H1 (cell line): ENCODE data around the gene UBAP2L. TPM values are rescaled to one million over a fixed set of nuclear protein-coding genes. Genes with fewer than 3 reads are reported as not detected.

ENCODE experiments used
- CTBP2 ChIP-seq: IDR thresholded peaks from 2 replicates; pipeline ENCODE4 v1.7.0; 2011; ENCODE audit warnings: borderline replicate concordance, mild to moderate bottlenecking, moderate library complexity, mixed read lengths, low read length; ENCODE audit not compliant: insufficient read depth, insufficient read length
- JUND ChIP-seq: IDR thresholded peaks from 2 replicates; pipeline ENCODE4 v1.6.1; 2011; ENCODE audit warnings: mild to moderate bottlenecking, improper control_type of control experiment, low read length
- SP1 ChIP-seq: IDR thresholded peaks from 2 replicates; pipeline ENCODE4 v1.6.1; 2011; ENCODE audit warnings: low read depth, low read length
- TBP ChIP-seq: IDR thresholded peaks from 2 replicates; pipeline ENCODE4 v1.6.1; 2011; ENCODE audit warnings: low read depth, low read length, improper control_type of control experiment
- TEAD4 ChIP-seq: IDR thresholded peaks from 2 replicates; pipeline ENCODE4 v1.6.1; 2012; ENCODE audit warnings: low read depth, low read length, inconsistent platforms, mixed read lengths
- polyA plus RNA-seq, 7 experiments: library from polyadenylated mRNA; depleted of rRNA in 3 of 7; stranded (reverse) in 5 of 7; unstranded in 2 of 7; fragments of >200 nt in 5 of 7; fragments of 200-250 nt in 2 of 7; gene quantifications; 1 replicate in 5 of 7; 2 replicates in 1 of 7; 4 replicates in 1 of 7; pipeline versions ENCODE4 v1.2.1 to v1.2.3, GENCODE V29; 2011 to 2013; ENCODE audit warnings: missing spikeins in 2 of 7, mixed read lengths in 2 of 7
- total RNA-seq: library from RNA; stranded (reverse); fragmentation: NEBNext Ultra II Directional; extraction: Animal tissue kit (Norgen Biotek cat#: 25700); gene quantifications from 2 replicates; pipeline ENCODE4 v1.2.1, GENCODE V29; 2021
- TF ChIP-seq, protein P1 (sequence below): fragments of 300-600 bp; sonication (generic); IDR thresholded peaks from 2 replicates; pipeline ENCODE4 v1.7.1; 2012; ENCODE audit warnings: low read length, moderate library complexity, mild to moderate bottlenecking, inconsistent platforms; ENCODE audit not compliant: insufficient replicate concordance
- TF ChIP-seq, protein P2 (sequence below): IDR thresholded peaks from 2 replicates; pipeline ENCODE4 v1.6.1; 2012; ENCODE audit warnings: inconsistent platforms
- TF ChIP-seq, protein P3 (sequence below): IDR thresholded peaks from 2 replicates; pipeline ENCODE4 v1.6.1; 2011; ENCODE audit warnings: low read depth, mild to moderate bottlenecking, low read length; ENCODE audit not compliant: insufficient read depth

UBAP2L gene
- total and polyA plus RNA-seq, 2 of the 8 experiments (the other 6 are each of a cell fraction or from before 2014, with no cell fraction given) = 254 to 349 TPM

DNA sequence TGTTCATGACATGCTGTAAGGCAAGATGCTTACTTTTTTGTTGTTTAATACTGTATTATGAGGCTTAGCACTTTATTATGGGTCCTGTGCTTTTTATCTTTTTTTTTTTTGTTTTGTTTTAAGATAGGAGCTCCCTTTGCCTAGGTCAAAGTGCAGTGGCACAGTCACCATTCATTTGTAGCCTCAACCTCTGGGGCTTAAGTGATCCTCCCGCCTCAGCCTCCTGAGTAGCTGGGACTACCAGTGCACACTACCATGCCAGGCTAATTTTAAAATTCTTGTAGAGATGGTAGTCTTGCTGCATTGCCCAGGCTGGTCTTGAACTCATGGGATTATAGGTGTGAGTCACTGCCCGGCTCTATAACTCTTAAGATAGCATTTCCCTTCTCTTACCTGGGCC is 4.6 kb downstream of the UBAP2L start (continued):
- TF ChIP-seq, protein P1, sequence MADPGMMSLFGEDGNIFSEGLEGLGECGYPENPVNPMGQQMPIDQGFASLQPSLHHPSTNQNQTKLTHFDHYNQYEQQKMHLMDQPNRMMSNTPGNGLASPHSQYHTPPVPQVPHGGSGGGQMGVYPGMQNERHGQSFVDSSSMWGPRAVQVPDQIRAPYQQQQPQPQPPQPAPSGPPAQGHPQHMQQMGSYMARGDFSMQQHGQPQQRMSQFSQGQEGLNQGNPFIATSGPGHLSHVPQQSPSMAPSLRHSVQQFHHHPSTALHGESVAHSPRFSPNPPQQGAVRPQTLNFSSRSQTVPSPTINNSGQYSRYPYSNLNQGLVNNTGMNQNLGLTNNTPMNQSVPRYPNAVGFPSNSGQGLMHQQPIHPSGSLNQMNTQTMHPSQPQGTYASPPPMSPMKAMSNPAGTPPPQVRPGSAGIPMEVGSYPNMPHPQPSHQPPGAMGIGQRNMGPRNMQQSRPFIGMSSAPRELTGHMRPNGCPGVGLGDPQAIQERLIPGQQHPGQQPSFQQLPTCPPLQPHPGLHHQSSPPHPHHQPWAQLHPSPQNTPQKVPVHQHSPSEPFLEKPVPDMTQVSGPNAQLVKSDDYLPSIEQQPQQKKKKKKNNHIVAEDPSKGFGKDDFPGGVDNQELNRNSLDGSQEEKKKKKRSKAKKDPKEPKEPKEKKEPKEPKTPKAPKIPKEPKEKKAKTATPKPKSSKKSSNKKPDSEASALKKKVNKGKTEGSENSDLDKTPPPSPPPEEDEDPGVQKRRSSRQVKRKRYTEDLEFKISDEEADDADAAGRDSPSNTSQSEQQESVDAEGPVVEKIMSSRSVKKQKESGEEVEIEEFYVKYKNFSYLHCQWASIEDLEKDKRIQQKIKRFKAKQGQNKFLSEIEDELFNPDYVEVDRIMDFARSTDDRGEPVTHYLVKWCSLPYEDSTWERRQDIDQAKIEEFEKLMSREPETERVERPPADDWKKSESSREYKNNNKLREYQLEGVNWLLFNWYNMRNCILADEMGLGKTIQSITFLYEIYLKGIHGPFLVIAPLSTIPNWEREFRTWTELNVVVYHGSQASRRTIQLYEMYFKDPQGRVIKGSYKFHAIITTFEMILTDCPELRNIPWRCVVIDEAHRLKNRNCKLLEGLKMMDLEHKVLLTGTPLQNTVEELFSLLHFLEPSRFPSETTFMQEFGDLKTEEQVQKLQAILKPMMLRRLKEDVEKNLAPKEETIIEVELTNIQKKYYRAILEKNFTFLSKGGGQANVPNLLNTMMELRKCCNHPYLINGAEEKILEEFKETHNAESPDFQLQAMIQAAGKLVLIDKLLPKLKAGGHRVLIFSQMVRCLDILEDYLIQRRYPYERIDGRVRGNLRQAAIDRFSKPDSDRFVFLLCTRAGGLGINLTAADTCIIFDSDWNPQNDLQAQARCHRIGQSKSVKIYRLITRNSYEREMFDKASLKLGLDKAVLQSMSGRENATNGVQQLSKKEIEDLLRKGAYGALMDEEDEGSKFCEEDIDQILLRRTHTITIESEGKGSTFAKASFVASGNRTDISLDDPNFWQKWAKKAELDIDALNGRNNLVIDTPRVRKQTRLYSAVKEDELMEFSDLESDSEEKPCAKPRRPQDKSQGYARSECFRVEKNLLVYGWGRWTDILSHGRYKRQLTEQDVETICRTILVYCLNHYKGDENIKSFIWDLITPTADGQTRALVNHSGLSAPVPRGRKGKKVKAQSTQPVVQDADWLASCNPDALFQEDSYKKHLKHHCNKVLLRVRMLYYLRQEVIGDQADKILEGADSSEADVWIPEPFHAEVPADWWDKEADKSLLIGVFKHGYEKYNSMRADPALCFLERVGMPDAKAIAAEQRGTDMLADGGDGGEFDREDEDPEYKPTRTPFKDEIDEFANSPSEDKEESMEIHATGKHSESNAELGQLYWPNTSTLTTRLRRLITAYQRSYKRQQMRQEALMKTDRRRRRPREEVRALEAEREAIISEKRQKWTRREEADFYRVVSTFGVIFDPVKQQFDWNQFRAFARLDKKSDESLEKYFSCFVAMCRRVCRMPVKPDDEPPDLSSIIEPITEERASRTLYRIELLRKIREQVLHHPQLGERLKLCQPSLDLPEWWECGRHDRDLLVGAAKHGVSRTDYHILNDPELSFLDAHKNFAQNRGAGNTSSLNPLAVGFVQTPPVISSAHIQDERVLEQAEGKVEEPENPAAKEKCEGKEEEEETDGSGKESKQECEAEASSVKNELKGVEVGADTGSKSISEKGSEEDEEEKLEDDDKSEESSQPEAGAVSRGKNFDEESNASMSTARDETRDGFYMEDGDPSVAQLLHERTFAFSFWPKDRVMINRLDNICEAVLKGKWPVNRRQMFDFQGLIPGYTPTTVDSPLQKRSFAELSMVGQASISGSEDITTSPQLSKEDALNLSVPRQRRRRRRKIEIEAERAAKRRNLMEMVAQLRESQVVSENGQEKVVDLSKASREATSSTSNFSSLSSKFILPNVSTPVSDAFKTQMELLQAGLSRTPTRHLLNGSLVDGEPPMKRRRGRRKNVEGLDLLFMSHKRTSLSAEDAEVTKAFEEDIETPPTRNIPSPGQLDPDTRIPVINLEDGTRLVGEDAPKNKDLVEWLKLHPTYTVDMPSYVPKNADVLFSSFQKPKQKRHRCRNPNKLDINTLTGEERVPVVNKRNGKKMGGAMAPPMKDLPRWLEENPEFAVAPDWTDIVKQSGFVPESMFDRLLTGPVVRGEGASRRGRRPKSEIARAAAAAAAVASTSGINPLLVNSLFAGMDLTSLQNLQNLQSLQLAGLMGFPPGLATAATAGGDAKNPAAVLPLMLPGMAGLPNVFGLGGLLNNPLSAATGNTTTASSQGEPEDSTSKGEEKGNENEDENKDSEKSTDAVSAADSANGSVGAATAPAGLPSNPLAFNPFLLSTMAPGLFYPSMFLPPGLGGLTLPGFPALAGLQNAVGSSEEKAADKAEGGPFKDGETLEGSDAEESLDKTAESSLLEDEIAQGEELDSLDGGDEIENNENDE = no peak
- TF ChIP-seq, protein P2, sequence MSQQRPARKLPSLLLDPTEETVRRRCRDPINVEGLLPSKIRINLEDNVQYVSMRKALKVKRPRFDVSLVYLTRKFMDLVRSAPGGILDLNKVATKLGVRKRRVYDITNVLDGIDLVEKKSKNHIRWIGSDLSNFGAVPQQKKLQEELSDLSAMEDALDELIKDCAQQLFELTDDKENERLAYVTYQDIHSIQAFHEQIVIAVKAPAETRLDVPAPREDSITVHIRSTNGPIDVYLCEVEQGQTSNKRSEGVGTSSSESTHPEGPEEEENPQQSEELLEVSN = no peak
- TF ChIP-seq SP1 (no peak), CTBP2 (no peak), TBP (no peak), TEAD4 (no peak), JUND (no peak)
- TF ChIP-seq, protein P3, sequence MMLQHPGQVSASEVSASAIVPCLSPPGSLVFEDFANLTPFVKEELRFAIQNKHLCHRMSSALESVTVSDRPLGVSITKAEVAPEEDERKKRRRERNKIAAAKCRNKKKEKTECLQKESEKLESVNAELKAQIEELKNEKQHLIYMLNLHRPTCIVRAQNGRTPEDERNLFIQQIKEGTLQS = no peak
